Amniotic stem cell (primary cell): ENCODE data around the gene TCF7L1.

ENCODE experiments used
- DNase-seq: peaks from one replicate; lab custom pipeline; 2025; lab: John Stamatoyannopoulos, UW

TCF7L1 gene

GRCh38 chr2:85222792-85223191, 89.6 kb downstream of the TCF7L1 start:
- DNase-seq, result no peak

- no peak for DNase-seq
Observed at GRCh38 chr2:85226783-85227182, 93.6 kb downstream of the TCF7L1 start.

GRCh38 chr2:85230679-85231467, 97.7 kb downstream of the TCF7L1 start:
- no peak for DNase-seq

- no peak for DNase-seq
Observed at GRCh38 chr2:85231468-85231805, 98.2 kb downstream of the TCF7L1 start.

GRCh38 chr2:85231952-85232351, 98.8 kb downstream of the TCF7L1 start:
- no peak for DNase-seq

GRCh38 chr2:85234868-85235267, 101.7 kb downstream of the TCF7L1 start:
- DNase-seq, result no peak

- DNase-seq, result no peak
Observed at GRCh38 chr2:85235281-85235680, 102.1 kb downstream of the TCF7L1 start.

- DNase-seq, result no peak
Observed at GRCh38 chr2:85236084-85236483, 102.9 kb downstream of the TCF7L1 start.

- no peak for DNase-seq
Observed at GRCh38 chr2:85237849-85238565, 104.8 kb downstream of the TCF7L1 start.

- no peak for DNase-seq
Observed at GRCh38 chr2:85238607-85239006, 105.4 kb downstream of the TCF7L1 start.

GRCh38 chr2:85239102-85239501, 105.9 kb downstream of the TCF7L1 start:
- no peak for DNase-seq

GRCh38 chr2:85240055-85240454, 106.9 kb downstream of the TCF7L1 start:
- no peak for DNase-seq

GRCh38 chr2:85242321-85242720, 109.1 kb downstream of the TCF7L1 start:
- DNase-seq, result no peak

- no peak for DNase-seq
Observed at GRCh38 chr2:85243101-85244072, 110.2 kb downstream of the TCF7L1 start.

GRCh38 chr2:85244828-85245227, 111.6 kb downstream of the TCF7L1 start:
- no peak for DNase-seq

GRCh38 chr2:85245891-85246290, 112.7 kb downstream of the TCF7L1 start:
- no peak for DNase-seq

GRCh38 chr2:85246348-85246747, 113.2 kb downstream of the TCF7L1 start:
- DNase-seq, result no peak

- no peak for DNase-seq
Observed at GRCh38 chr2:85247610-85248009, 114.4 kb downstream of the TCF7L1 start.

GRCh38 chr2:85248773-85249509, 115.7 kb downstream of the TCF7L1 start:
- peak; percentile 68 for DNase-seq

GRCh38 chr2:85250045-85250444, 116.9 kb downstream of the TCF7L1 start:
- DNase-seq, result no peak

GRCh38 chr2:85251070-85251616, 118.0 kb downstream of the TCF7L1 start:
- DNase-seq, result no peak
